NCI-H748 (cell line): ENCODE data around the gene ZBTB8OS.
A peak's percentile ranks its signal among the peaks of the same experiment; 100 is the strongest.
"Not testable (repeated sequence)": the region's sequence is repeated elsewhere in the genome, so short reads cannot be mapped to it uniquely, and the experiment has no call there.

ENCODE experiments used
- DNase-seq: peaks from one replicate; lab custom pipeline; 2025; ENCODE audit not compliant: unreplicated experiment; lab: John Stamatoyannopoulos, UW

The ZBTB8OS gene

GRCh38 chr1:32650248-32650751 is at the start of gene ZBTB8OS:
TSS of gene ZBTB8OS (minus strand) at chr1:32650550. CDS start at chr1:32650529, 21 bp downstream.
- peak; percentile 90 for DNase-seq

- not testable (repeated sequence) for DNase-seq
Observed at GRCh38 chr1:32696996-32697395, 46.6 kb upstream of the ZBTB8OS start.

GRCh38 chr1:32696041-32696440 is 45.7 kb upstream of the ZBTB8OS start:
- no peak for DNase-seq

GRCh38 chr1:32695098-32695904 is 45.0 kb upstream of the ZBTB8OS start:
- no peak for DNase-seq

- no peak for DNase-seq
Observed at GRCh38 chr1:32693455-32694174, 43.3 kb upstream of the ZBTB8OS start.

- no peak for DNase-seq
Observed at GRCh38 chr1:32686387-32686786, 36.0 kb upstream of the ZBTB8OS start.

GRCh38 chr1:32685498-32685897 is 35.1 kb upstream of the ZBTB8OS start:
- DNase-seq = no peak

- no peak for DNase-seq
Observed at GRCh38 chr1:32684167-32684811, 33.9 kb upstream of the ZBTB8OS start.

- DNase-seq = no peak
Observed at GRCh38 chr1:32683397-32683796, 33.0 kb upstream of the ZBTB8OS start.

GRCh38 chr1:32681999-32682398 is 31.6 kb upstream of the ZBTB8OS start:
- DNase-seq = no peak

- no peak for DNase-seq
Observed at GRCh38 chr1:32681509-32681908, 31.2 kb upstream of the ZBTB8OS start.

GRCh38 chr1:32680642-32681041 is 30.3 kb upstream of the ZBTB8OS start:
- DNase-seq = no peak

GRCh38 chr1:32679993-32680392 is 29.6 kb upstream of the ZBTB8OS start:
- not testable (repeated sequence) for DNase-seq

GRCh38 chr1:32676945-32677344 is 26.6 kb upstream of the ZBTB8OS start:
- DNase-seq = no peak

- DNase-seq = not testable (repeated sequence)
Observed at GRCh38 chr1:32668716-32669115, 18.4 kb upstream of the ZBTB8OS start.

GRCh38 chr1:32666901-32667566 is 16.7 kb upstream of the ZBTB8OS start:
- DNase-seq = no peak

- no peak for DNase-seq
Observed at GRCh38 chr1:32665915-32666314, 15.6 kb upstream of the ZBTB8OS start.

- DNase-seq = no peak
Observed at GRCh38 chr1:32659581-32659980, 9.2 kb upstream of the ZBTB8OS start.

GRCh38 chr1:32652244-32652962 is 2.1 kb upstream of the ZBTB8OS start:
- DNase-seq = no peak

- no peak for DNase-seq
Observed at GRCh38 chr1:32651461-32652073, 1.2 kb upstream of the ZBTB8OS start.
